Progenitor cell of endocrine pancreas (in vitro differentiated cells): ENCODE measurements around the gene ADAMTS16. TPM values are rescaled to one million over a fixed set of nuclear protein-coding genes. Genes with fewer than 3 reads are reported as not detected.

Experiments used
- DNase-seq: peaks from one replicate; pipeline ENCODE4 v3.0.0; 2021; ENCODE audit warnings: low spot score; ENCODE audit not compliant: unreplicated experiment
- H3K27ac Mint-ChIP-seq: 2 replicates; pipeline ENCODE4 v1.8.0; 2021; ENCODE audit warnings: mild to moderate bottlenecking, moderate library complexity, mixed read lengths
- H3K27me3 Mint-ChIP-seq: 2 replicates; pipeline ENCODE4 v1.8.0; 2021; ENCODE audit warnings: mixed read lengths
- H3K36me3 Mint-ChIP-seq: 2 replicates; pipeline ENCODE4 v1.8.0; 2022; ENCODE audit warnings: mixed read lengths; ENCODE audit not compliant: insufficient read depth
- H3K4me1 Mint-ChIP-seq: 2 replicates; pipeline ENCODE4 v1.8.0; 2021; ENCODE audit warnings: low read depth, mixed read lengths
- H3K4me3 Mint-ChIP-seq: 2 replicates; pipeline ENCODE4 v1.8.0; 2021; ENCODE audit warnings: low read depth, mild to moderate bottlenecking, moderate library complexity, mixed read lengths
- H3K9me3 Mint-ChIP-seq: 2 replicates; pipeline ENCODE4 v1.8.0; 2021; ENCODE audit warnings: low read depth, mixed read lengths
- CTCF ChIP-seq: fragments of 200-600 bp; sonication (generic); IDR thresholded peaks from one replicate; pipeline ENCODE4 v1.5.0; 2021; ENCODE audit warnings: antibody characterized with exemption, mild to moderate bottlenecking; ENCODE audit not compliant: unreplicated experiment
- total RNA-seq: library from RNA; stranded (reverse); gene quantifications from 2 replicates; pipeline ENCODE4 v1.2.1, GENCODE V29; 2021

Gene ADAMTS16
- total RNA-seq, 1 donor from 2014 or later, result 40.7 TPM

GRCh38 chr5:5335107-5335506 lies 195.0 kb downstream of the ADAMTS16 start:
- TF ChIP-seq CTCF, result no peak
- Mint-ChIP-seq H3K4me1 (peaks cover 38% of the 10 kb centered on the region), H3K9me3 (no peaks in the 10 kb centered on the region), H3K36me3 (peaks cover 4% of the 10 kb centered on the region), H3K27ac (peak overlapping the region; percentile 56), H3K27me3 (no peaks in the 10 kb centered on the region), H3K4me3 (no peak overlapping the region)
- DNase-seq, result no peak

- H3K9me3 Mint-ChIP-seq, result no peaks in the 10 kb centered on the region
- DNase-seq, result no peak
- H3K27me3 Mint-ChIP-seq, result no peaks in the 10 kb centered on the region
- no peak overlapping the region for H3K4me3 Mint-ChIP-seq
- peaks cover 42% of the 10 kb centered on the region for H3K4me1 Mint-ChIP-seq
- peaks cover 4% of the 10 kb centered on the region for H3K36me3 Mint-ChIP-seq
- H3K27ac Mint-ChIP-seq, result peak overlapping the region; percentile 84
- TF ChIP-seq CTCF, result no peak
Measured at GRCh38 chr5:5335700-5336264, 195.7 kb downstream of the ADAMTS16 start.

- Mint-ChIP-seq H3K27ac (no peak overlapping the region), H3K4me1 (peaks cover 24% of the 10 kb centered on the region), H3K27me3 (no peaks in the 10 kb centered on the region), H3K36me3 (peaks cover 4% of the 10 kb centered on the region), H3K9me3 (peaks cover 5% of the 10 kb centered on the region), H3K4me3 (no peak overlapping the region)
- no peak for TF ChIP-seq CTCF
- DNase-seq, result no peak
Measured at GRCh38 chr5:5339257-5339656, 199.1 kb downstream of the ADAMTS16 start.

GRCh38 chr5:5340206-5340729 lies 200.1 kb downstream of the ADAMTS16 start:
- Mint-ChIP-seq H3K27me3 (no peaks in the 10 kb centered on the region), H3K9me3 (peaks cover 5% of the 10 kb centered on the region), H3K27ac (peak overlapping the region; percentile 14), H3K36me3 (peaks cover 4% of the 10 kb centered on the region), H3K4me1 (peaks cover 19% of the 10 kb centered on the region), H3K4me3 (no peak overlapping the region)
- peak; percentile 39 for TF ChIP-seq CTCF
- DNase-seq, result no peak

- Mint-ChIP-seq H3K4me1 (peaks cover 6% of the 10 kb centered on the region), H3K27me3 (peaks cover under 1% of the 10 kb centered on the region), H3K36me3 (peaks cover 2% of the 10 kb centered on the region), H3K9me3 (peaks cover 5% of the 10 kb centered on the region), H3K27ac (no peak overlapping the region), H3K4me3 (no peak overlapping the region)
- TF ChIP-seq CTCF, result no peak
- no peak for DNase-seq
Measured at GRCh38 chr5:5341531-5342292, 201.6 kb downstream of the ADAMTS16 start.
